Activated gamma-delta T cell treated with Interleukin-2 at 50 U/mL for 16 hours (primary cell): ENCODE results near the gene LTC4S.
"Not testable (repeated sequence)": the region's sequence is repeated elsewhere in the genome, so short reads cannot be mapped to it uniquely, and the experiment has no call there.

Experiments
- DNase-seq: peaks from one replicate; pipeline ENCODE4 v3.0.0-alpha.2; 2020

The LTC4S gene

GRCh38 chr5:179827680-179828079 is 33.9 kb downstream of the LTC4S start:
- no peak for DNase-seq

- no peak for DNase-seq
Observed at GRCh38 chr5:179828756-179829421, 35.1 kb downstream of the LTC4S start.

GRCh38 chr5:179829732-179830435 is 36.1 kb downstream of the LTC4S start:
- DNase-seq, result no peak

GRCh38 chr5:179830818-179831468 is 37.2 kb downstream of the LTC4S start:
- DNase-seq, result no peak

- DNase-seq, result no peak
Observed at GRCh38 chr5:179832039-179832745, 38.4 kb downstream of the LTC4S start.

GRCh38 chr5:179833056-179833708 is 39.4 kb downstream of the LTC4S start:
- DNase-seq, result no peak

- DNase-seq, result no peak
Observed at GRCh38 chr5:179833709-179834070, 39.9 kb downstream of the LTC4S start.

GRCh38 chr5:179834120-179834519 is 40.3 kb downstream of the LTC4S start:
- no peak for DNase-seq

DNA sequence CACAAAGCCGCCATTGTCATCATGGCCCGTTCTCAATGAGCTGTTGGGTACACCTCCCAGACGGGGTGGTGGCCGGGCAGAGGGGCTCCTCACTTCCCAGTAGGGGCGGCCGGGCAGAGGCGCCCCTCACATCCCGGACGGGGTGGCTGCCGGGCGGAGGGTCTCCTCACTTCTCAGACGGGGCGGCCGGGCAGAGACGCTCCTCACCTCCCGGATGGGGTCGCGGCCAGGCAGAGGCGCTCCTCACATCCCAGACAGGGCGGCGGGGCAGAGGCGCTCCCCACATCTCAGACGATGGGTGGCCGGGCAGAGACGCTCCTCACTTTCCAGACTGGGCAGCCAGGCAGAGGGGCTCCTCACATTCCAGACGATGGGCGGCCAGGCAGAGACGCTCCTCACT is 41.1 kb downstream of the LTC4S start:
- not testable (repeated sequence) for DNase-seq

GRCh38 chr5:179836225-179837019 is 42.6 kb downstream of the LTC4S start:
- peak; percentile 54 for DNase-seq

- no peak for DNase-seq
Observed at GRCh38 chr5:179837076-179838011, 43.6 kb downstream of the LTC4S start.

- no peak for DNase-seq
Observed at GRCh38 chr5:179839328-179840256, 45.8 kb downstream of the LTC4S start.

- DNase-seq, result no peak
Observed at GRCh38 chr5:179840321-179840720, 46.5 kb downstream of the LTC4S start.

GRCh38 chr5:179840766-179841165 is 47.0 kb downstream of the LTC4S start:
- DNase-seq, result no peak

DNA sequence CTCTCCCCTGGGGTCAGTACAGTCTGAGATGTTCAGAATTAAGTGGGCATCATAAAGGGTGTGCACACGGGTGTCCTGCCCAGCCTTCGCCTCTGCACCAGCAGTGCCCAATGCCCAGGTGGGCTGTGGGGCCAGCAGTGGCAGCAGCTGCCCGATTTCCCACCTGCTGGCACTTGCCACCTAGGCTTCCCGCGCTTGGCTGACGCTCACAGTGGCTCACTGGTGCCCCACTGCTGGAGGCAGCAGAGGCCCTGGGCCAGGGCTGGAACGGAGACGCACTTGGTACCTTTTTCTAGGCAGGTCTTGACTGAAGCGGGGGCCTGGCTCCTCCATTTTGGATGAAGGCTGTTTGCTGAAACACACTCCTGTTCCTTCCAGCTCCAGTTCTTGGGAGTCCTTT is 47.8 kb downstream of the LTC4S start:
- DNase-seq, result no peak
